Endothelial cell of umbilical vein (primary cell): ENCODE measurements around the gene SLC25A21.

Source experiments
- EZH2 ChIP-seq: IDR thresholded peaks from 2 replicates; pipeline ENCODE4 v1.6.1; 2012; ENCODE audit warnings: borderline replicate concordance, low read depth, mild to moderate bottlenecking, moderate library complexity, low read length, inconsistent platforms; ENCODE audit not compliant: severe bottlenecking
- FOS ChIP-seq: IDR thresholded peaks from 2 replicates; pipeline ENCODE4 v1.6.1; 2011; ENCODE audit warnings: mild to moderate bottlenecking, low read length, moderate library complexity, borderline replicate concordance; ENCODE audit not compliant: insufficient read depth
- MAX ChIP-seq: IDR thresholded peaks from 2 replicates; pipeline ENCODE4 v1.6.1; 2011; ENCODE audit not compliant: insufficient read depth, insufficient read length
- MYC ChIP-seq: IDR thresholded peaks from one replicate; pipeline ENCODE4 v1.6.1; 2011; ENCODE audit warnings: mild to moderate bottlenecking, low read depth, low read length
- POLR2A ChIP-seq: IDR thresholded peaks from 2 replicates; pipeline ENCODE4 v1.6.1; 2012; ENCODE audit warnings: low read depth, mild to moderate bottlenecking, control low read depth, low read length
- POLR2AphosphoS5 ChIP-seq: IDR thresholded peaks from 2 replicates; pipeline ENCODE4 v1.6.1; 2012; ENCODE audit warnings: low read depth, mild to moderate bottlenecking, control low read depth, low read length, moderate library complexity; ENCODE audit not compliant: insufficient read depth
- TF ChIP-seq, protein P1 (sequence below), 2 donors: IDR thresholded peaks; 1 replicate in 1 of 2; 2 replicates in 1 of 2; pipeline ENCODE4 v1.5.1; 2011; ENCODE audit warnings: low read length in 2 of 2, mild to moderate bottlenecking in 2 of 2, moderate library complexity in 2 of 2, control low read depth in 1 of 2, inconsistent platforms in 1 of 2, low read depth in 1 of 2; ENCODE audit not compliant: insufficient read depth in 1 of 2; ENCODE audit errors: extremely low read depth in 1 of 2

- TF ChIP-seq, protein P1, sequence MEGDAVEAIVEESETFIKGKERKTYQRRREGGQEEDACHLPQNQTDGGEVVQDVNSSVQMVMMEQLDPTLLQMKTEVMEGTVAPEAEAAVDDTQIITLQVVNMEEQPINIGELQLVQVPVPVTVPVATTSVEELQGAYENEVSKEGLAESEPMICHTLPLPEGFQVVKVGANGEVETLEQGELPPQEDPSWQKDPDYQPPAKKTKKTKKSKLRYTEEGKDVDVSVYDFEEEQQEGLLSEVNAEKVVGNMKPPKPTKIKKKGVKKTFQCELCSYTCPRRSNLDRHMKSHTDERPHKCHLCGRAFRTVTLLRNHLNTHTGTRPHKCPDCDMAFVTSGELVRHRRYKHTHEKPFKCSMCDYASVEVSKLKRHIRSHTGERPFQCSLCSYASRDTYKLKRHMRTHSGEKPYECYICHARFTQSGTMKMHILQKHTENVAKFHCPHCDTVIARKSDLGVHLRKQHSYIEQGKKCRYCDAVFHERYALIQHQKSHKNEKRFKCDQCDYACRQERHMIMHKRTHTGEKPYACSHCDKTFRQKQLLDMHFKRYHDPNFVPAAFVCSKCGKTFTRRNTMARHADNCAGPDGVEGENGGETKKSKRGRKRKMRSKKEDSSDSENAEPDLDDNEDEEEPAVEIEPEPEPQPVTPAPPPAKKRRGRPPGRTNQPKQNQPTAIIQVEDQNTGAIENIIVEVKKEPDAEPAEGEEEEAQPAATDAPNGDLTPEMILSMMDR (IDR thresholded peaks at IDR 0.05; ENCODE audit: extremely low read depth in 1 of 2, insufficient read depth in 1 of 2, low read depth in 1 of 2, low read length in 2 of 2), result no peak
- TF ChIP-seq POLR2A (no peak), EZH2 (no peak), MAX (no peak), POLR2AphosphoS5 (no peak), MYC (no peak), FOS (no peak)
These were observed 48.7 kb upstream of the SLC25A21 start for GRCh38 chr14:37221073-37221472.
